GM23338 (cell line): ENCODE results near the gene XYLT1.

Experiments used
- CREB1 ChIP-seq: fragments of 250-450 bp; sonication (Bioruptor Pico); IDR thresholded peaks from 2 replicates; pipeline ENCODE4 v1.5.0; 2020; ENCODE audit warnings: low read depth, mild to moderate bottlenecking, moderate library complexity
- CTCF ChIP-seq, 2 experiments: fragments of 200-600 bp in 1 of 2; sonication (generic) in 1 of 2; conservative IDR thresholded peaks; 2 replicates each; pipeline versions ENCODE4 v1.5.1 to v1.6.1; 2016 to 2017; ENCODE audit warnings: antibody characterized with exemption in 2 of 2, low read depth in 2 of 2, mild to moderate bottlenecking in 2 of 2, moderate library complexity in 1 of 2
- ETS1 ChIP-seq: IDR thresholded peaks from 2 replicates; pipeline ENCODE4 v1.6.1; 2016; ENCODE audit warnings: antibody characterized with exemption
- EZH2 ChIP-seq: fragments of 200-600 bp; sonication (generic); IDR thresholded peaks from one replicate; pipeline ENCODE4 v1.8.0; 2017; ENCODE audit warnings: antibody characterized with exemption, mild to moderate bottlenecking, low read depth; ENCODE audit not compliant: unreplicated experiment
- EZH2phosphoT487 ChIP-seq: fragments of 200-600 bp; sonication (generic); IDR thresholded peaks from one replicate; pipeline ENCODE4 v1.8.1; 2018; ENCODE audit warnings: antibody characterized with exemption; ENCODE audit not compliant: unreplicated experiment
- JUNB ChIP-seq: IDR thresholded peaks from one replicate; pipeline ENCODE4 v1.6.1; 2016; ENCODE audit warnings: antibody characterized with exemption; ENCODE audit not compliant: unreplicated experiment
- NANOG ChIP-seq: IDR thresholded peaks from 2 replicates; pipeline ENCODE4 v1.6.1; 2016; ENCODE audit warnings: antibody characterized with exemption, borderline replicate concordance
- POLR2AphosphoS5 ChIP-seq: IDR thresholded peaks from 2 replicates; pipeline ENCODE4 v1.6.1; 2016; ENCODE audit warnings: antibody characterized with exemption, low read depth
- REST ChIP-seq: IDR thresholded peaks from one replicate; pipeline ENCODE4 v1.6.1; 2018; ENCODE audit warnings: antibody characterized with exemption; ENCODE audit not compliant: unreplicated experiment
- STAT1 ChIP-seq: IDR thresholded peaks from one replicate; pipeline ENCODE4 v1.6.1; 2016; ENCODE audit warnings: antibody characterized with exemption; ENCODE audit not compliant: unreplicated experiment
- ZNF114 ChIP-seq: fragments of 250-450 bp; sonication (Bioruptor Pico); IDR thresholded peaks from 2 replicates; pipeline ENCODE4 v1.5.0; 2020; ENCODE audit warnings: mild to moderate bottlenecking, moderate library complexity
- ZNF331 ChIP-seq: fragments of 250-450 bp; sonication (Bioruptor Pico); IDR thresholded peaks from 2 replicates; pipeline ENCODE4 v1.5.0; 2020; ENCODE audit warnings: low read depth, mild to moderate bottlenecking, moderate library complexity
- ZNF462 ChIP-seq: fragments of 250-450 bp; sonication (Bioruptor Pico); IDR thresholded peaks from 2 replicates; pipeline ENCODE4 v1.5.0; 2020; ENCODE audit warnings: mild to moderate bottlenecking, moderate library complexity

GRCh38 chr16:17453364-17454038, 17.3 kb downstream of the XYLT1 start:
- TF ChIP-seq CTCF (conservative IDR thresholded peaks at IDR 0.05; ENCODE audit: low read depth in 2 of 2) = no peak
- TF ChIP-seq ZNF462 (CRISPR knock-in tag) = no peak
- TF ChIP-seq EZH2 = no peak
- TF ChIP-seq REST = no peak
- TF ChIP-seq JUNB = no peak
- no peak for TF ChIP-seq POLR2AphosphoS5
- no peak for TF ChIP-seq ZNF114
- no peak for TF ChIP-seq CREB1 (CRISPR knock-in tag)
- no peak for TF ChIP-seq ETS1
- no peak for TF ChIP-seq STAT1
- TF ChIP-seq ZNF331 (CRISPR knock-in tag) = no peak
- no peak for TF ChIP-seq NANOG
- no peak for TF ChIP-seq EZH2phosphoT487
